NT2/D1 (cell line): ENCODE measurements around the gene AGBL5.

Experiments used
- DNase-seq: peaks from one replicate; pipeline ENCODE4 v3.0.0-alpha.2; 2011; ENCODE audit warnings: low read depth, low spot score
- H3K27me3 ChIP-seq: 2 replicates; pipeline ENCODE4 v1.6.0; 2011; ENCODE audit warnings: mild to moderate bottlenecking; ENCODE audit not compliant: insufficient read length, insufficient read depth
- H3K36me3 ChIP-seq: 2 replicates; pipeline ENCODE4 v1.6.1; 2011; ENCODE audit warnings: mild to moderate bottlenecking, low read length, mixed read lengths; ENCODE audit not compliant: insufficient read depth, insufficient read length
- H3K4me1 ChIP-seq: 2 replicates; pipeline ENCODE4 v1.5.1; 2011; ENCODE audit not compliant: insufficient read depth, insufficient read length
- H3K4me3 ChIP-seq: 2 replicates; pipeline ENCODE4 v1.5.1; 2011; ENCODE audit warnings: low read depth; ENCODE audit not compliant: insufficient read length
- H3K9ac ChIP-seq: 2 replicates; pipeline ENCODE4 v1.6.0; 2011; ENCODE audit warnings: low read depth; ENCODE audit not compliant: insufficient read length
- H3K9me3 ChIP-seq: 2 replicates; pipeline ENCODE4 v1.5.1; 2011; ENCODE audit warnings: mild to moderate bottlenecking, low read length; ENCODE audit not compliant: insufficient read depth
- SUZ12 ChIP-seq: IDR thresholded peaks from 2 replicates; pipeline ENCODE4 v1.6.1; 2011; ENCODE audit not compliant: insufficient read length, insufficient read depth; ENCODE audit errors: extremely low read depth
- YY1 ChIP-seq: IDR thresholded peaks from 2 replicates; pipeline ENCODE4 v1.6.1; 2011; ENCODE audit not compliant: insufficient read length, insufficient read depth
- ZNF274 ChIP-seq: IDR thresholded peaks from 2 replicates; pipeline ENCODE4 v1.6.1; 2011; ENCODE audit warnings: mild to moderate bottlenecking, low read depth, low read length

Gene AGBL5

GRCh38 chr2:27092696-27093429 is 41.4 kb downstream of the AGBL5 start:
- Histone ChIP-seq H3K4me1 (peaks cover 9% of the 10 kb centered on the region), H3K9me3 (no peaks in the 10 kb centered on the region), H3K9ac (no peak overlapping the region), H3K36me3 (no peaks in the 10 kb centered on the region), H3K27me3 (no peaks in the 10 kb centered on the region), H3K4me3 (no peak overlapping the region)
- no peak for TF ChIP-seq SUZ12
- no peak for TF ChIP-seq YY1
- TF ChIP-seq ZNF274, result no peak
- DNase-seq, result no peak

DNA sequence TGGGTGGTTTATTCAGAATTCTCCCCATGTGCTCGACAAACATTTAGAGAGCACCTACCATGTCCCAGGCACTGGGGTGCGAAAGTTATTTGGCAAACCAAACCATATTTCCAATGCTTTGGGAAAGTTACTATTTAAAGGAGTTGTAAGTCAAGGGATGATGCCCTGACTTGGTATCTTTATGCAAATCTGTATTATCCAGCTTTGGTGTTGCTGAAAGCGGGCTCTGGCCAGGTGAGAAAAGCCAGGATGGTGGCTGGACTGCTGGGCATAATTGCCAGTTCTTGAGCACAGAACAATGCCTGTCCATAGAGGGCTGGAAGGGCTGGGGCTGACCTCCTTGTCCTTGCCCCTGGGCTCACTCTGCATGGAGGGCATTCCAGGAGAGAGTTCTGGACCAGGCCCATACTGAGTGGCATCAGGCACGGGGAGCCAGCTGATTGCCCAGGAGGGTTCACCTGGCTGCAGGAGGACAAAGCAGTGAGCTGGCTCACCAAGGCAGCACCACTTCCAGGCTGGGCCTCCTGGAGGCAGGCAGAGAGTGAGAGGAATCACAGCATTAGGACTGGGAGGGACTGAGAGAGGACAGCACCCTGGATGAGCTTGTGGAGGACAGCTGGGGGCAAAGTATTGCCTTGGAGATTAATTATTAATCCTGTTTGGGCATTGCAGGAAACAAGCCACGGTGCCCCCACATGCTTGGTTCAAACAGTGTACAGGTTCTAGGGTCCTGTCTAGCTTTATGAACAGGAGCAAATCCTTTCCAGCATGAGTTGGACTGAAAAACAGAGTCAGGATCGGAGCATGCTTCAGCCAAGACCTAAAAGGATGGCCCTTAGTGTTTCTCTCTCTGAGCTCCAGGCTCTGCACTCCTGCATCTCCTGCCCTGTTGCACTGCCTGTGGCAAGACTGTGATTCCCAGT is 42.2 kb downstream of the AGBL5 start:
- Histone ChIP-seq H3K36me3 (no peaks in the 10 kb centered on the region), H3K27me3 (no peaks in the 10 kb centered on the region), H3K4me1 (peaks cover 9% of the 10 kb centered on the region), H3K9ac (no peak overlapping the region), H3K9me3 (no peaks in the 10 kb centered on the region), H3K4me3 (no peak overlapping the region)
- no peak for DNase-seq
- TF ChIP-seq SUZ12, result no peak
- TF ChIP-seq YY1, result no peak
- no peak for TF ChIP-seq ZNF274

GRCh38 chr2:27094353-27094984 is 43.0 kb downstream of the AGBL5 start:
- no peak for DNase-seq
- no peak overlapping the region for H3K9ac ChIP-seq
- TF ChIP-seq ZNF274, result no peak
- no peak for TF ChIP-seq SUZ12
- no peak for TF ChIP-seq YY1
- no peak overlapping the region for H3K4me3 ChIP-seq
- peaks cover 9% of the 10 kb centered on the region for H3K4me1 ChIP-seq
- H3K36me3 ChIP-seq, result no peaks in the 10 kb centered on the region
- no peaks in the 10 kb centered on the region for H3K9me3 ChIP-seq
- H3K27me3 ChIP-seq, result no peaks in the 10 kb centered on the region

- H3K9me3 ChIP-seq, result no peaks in the 10 kb centered on the region
- H3K4me1 ChIP-seq, result peaks cover 11% of the 10 kb centered on the region
- DNase-seq, result no peak
- H3K4me3 ChIP-seq, result no peak overlapping the region
- H3K9ac ChIP-seq, result no peak overlapping the region
- TF ChIP-seq YY1 (no peak), ZNF274 (no peak), SUZ12 (no peak)
- no peaks in the 10 kb centered on the region for H3K27me3 ChIP-seq
- no peaks in the 10 kb centered on the region for H3K36me3 ChIP-seq
Observed at GRCh38 chr2:27095427-27095744, 43.9 kb downstream of the AGBL5 start.

DNA sequence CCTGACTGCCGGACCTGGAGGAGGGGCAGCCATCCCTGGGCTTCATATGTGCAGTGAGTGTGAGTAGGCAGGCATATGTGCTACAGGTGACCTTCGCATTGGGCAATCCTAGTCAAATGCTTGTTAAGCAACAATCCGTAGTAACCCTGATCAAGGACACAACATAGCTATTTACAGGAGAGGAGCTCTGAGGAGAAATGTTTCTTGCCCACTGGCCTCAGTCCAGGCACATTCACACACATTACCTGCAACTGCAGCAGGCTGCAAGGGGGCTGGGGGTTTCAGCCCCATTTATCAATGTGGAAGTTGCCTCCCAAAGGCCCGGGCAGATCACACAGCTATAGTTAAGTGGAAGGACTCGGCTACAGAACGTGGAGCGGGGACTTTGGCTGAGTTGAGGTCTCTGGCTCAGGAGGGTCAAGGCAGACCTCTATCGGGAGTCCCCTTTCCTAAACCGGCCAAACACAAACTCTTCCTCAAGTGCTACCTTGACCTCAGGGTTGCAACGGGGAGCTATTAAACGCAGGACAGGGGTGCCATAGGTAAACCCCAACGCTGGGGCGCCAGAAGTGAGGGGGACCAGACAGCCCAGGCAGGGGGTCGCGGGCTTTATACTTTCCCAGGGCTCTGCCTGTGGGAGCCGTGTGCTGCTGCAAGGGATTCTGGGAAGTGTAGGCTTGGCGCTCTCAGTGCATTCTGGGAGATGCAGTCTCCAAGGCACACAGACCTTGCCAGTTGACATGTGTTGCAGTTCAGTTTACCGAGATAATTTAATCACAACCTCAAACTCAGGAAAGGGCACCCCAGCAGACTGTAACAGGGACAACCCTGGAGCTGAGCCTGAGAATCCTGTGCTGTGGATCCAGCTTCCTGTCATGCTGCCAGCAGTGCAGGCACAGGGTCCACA is 44.5 kb downstream of the AGBL5 start:
- no peak overlapping the region for H3K9ac ChIP-seq
- TF ChIP-seq SUZ12, result no peak
- TF ChIP-seq ZNF274, result no peak
- TF ChIP-seq YY1, result no peak
- H3K4me3 ChIP-seq, result no peak overlapping the region
- no peaks in the 10 kb centered on the region for H3K36me3 ChIP-seq
- no peaks in the 10 kb centered on the region for H3K9me3 ChIP-seq
- H3K4me1 ChIP-seq, result peaks cover 11% of the 10 kb centered on the region
- no peaks in the 10 kb centered on the region for H3K27me3 ChIP-seq
- no peak for DNase-seq

- no peak for DNase-seq
- Histone ChIP-seq H3K4me1 (peaks cover 13% of the 10 kb centered on the region), H3K9ac (no peak overlapping the region), H3K4me3 (no peak overlapping the region), H3K9me3 (no peaks in the 10 kb centered on the region), H3K36me3 (no peaks in the 10 kb centered on the region), H3K27me3 (no peaks in the 10 kb centered on the region)
- TF ChIP-seq SUZ12 (no peak), YY1 (no peak), ZNF274 (no peak)
Observed at GRCh38 chr2:27096748-27097297, 45.4 kb downstream of the AGBL5 start.
